ENCODE results near the gene DGKG. TPM values are rescaled to one million over a fixed set of nuclear protein-coding genes. Genes with fewer than 3 reads are reported as not detected.

Gene DGKG
- total RNA-seq, 4 donors from 2014 or later: 0.70 to 13.2 (median 5.9) TPM

- Histone ChIP-seq H3K27ac (no peak overlapping the region), H3K36me3 (no peaks in the 10 kb centered on the region), H3K4me1 (no peaks in the 10 kb centered on the region), H3K4me3 (no peak overlapping the region), H3K9me3 (no peaks in the 10 kb centered on the region), H3K27me3 (no peaks in the 10 kb centered on the region)
- TF ChIP-seq CTCF (IDR thresholded peaks at IDR 0.05): no peak
- TF ChIP-seq POLR2A (IDR thresholded peaks at IDR 0.05): no peak
- no peak for DNase-seq
Measured at GRCh38 chr3:186283096-186283495, 78.9 kb downstream of the DGKG start.

GRCh38 chr3:186281176-186281575, 80.9 kb downstream of the DGKG start:
- H3K27ac ChIP-seq: no peak overlapping the region
- no peak overlapping the region for H3K4me3 ChIP-seq
- no peaks in the 10 kb centered on the region for H3K36me3 ChIP-seq
- no peaks in the 10 kb centered on the region for H3K9me3 ChIP-seq
- no peaks in the 10 kb centered on the region for H3K4me1 ChIP-seq
- H3K27me3 ChIP-seq: no peaks in the 10 kb centered on the region
- DNase-seq: no peak
- TF ChIP-seq CTCF (IDR thresholded peaks at IDR 0.05) (no peak), POLR2A (IDR thresholded peaks at IDR 0.05) (no peak)

- TF ChIP-seq POLR2A (IDR thresholded peaks at IDR 0.05): no peak
- TF ChIP-seq CTCF (IDR thresholded peaks at IDR 0.05): no peak
- Histone ChIP-seq H3K36me3 (no peaks in the 10 kb centered on the region), H3K27ac (no peak overlapping the region), H3K9me3 (no peaks in the 10 kb centered on the region), H3K4me1 (no peaks in the 10 kb centered on the region), H3K27me3 (no peaks in the 10 kb centered on the region), H3K4me3 (no peak overlapping the region)
- DNase-seq: no peak
Measured at GRCh38 chr3:186280737-186281136, 81.3 kb downstream of the DGKG start.

- Histone ChIP-seq H3K27me3 (no peaks in the 10 kb centered on the region), H3K4me3 (no peak overlapping the region), H3K27ac (no peak overlapping the region), H3K36me3 (no peaks in the 10 kb centered on the region), H3K4me1 (no peaks in the 10 kb centered on the region), H3K9me3 (no peaks in the 10 kb centered on the region)
- no peak for DNase-seq
- TF ChIP-seq POLR2A (IDR thresholded peaks at IDR 0.05) (no peak), CTCF (IDR thresholded peaks at IDR 0.05) (peak in 4 of 6 experiments; percentile 12 to 52 (median 45))
Measured at GRCh38 chr3:186277268-186277909, 84.6 kb downstream of the DGKG start.

GRCh38 chr3:186275436-186275835, 86.6 kb downstream of the DGKG start:
- no peak overlapping the region for H3K27ac ChIP-seq
- H3K9me3 ChIP-seq: no peaks in the 10 kb centered on the region
- H3K4me3 ChIP-seq: no peak overlapping the region
- H3K36me3 ChIP-seq: no peaks in the 10 kb centered on the region
- H3K27me3 ChIP-seq: no peaks in the 10 kb centered on the region
- no peak for DNase-seq
- H3K4me1 ChIP-seq: no peaks in the 10 kb centered on the region
- TF ChIP-seq CTCF (IDR thresholded peaks at IDR 0.05) (no peak), POLR2A (IDR thresholded peaks at IDR 0.05) (no peak)

GRCh38 chr3:186273586-186273985, 88.4 kb downstream of the DGKG start:
- DNase-seq: no peak
- H3K27ac ChIP-seq: no peak overlapping the region

More at GRCh38 chr3:186273586-186273985, 88.4 kb downstream of the DGKG start:
- Histone ChIP-seq H3K36me3 (no peaks in the 10 kb centered on the region), H3K4me1 (no peaks in the 10 kb centered on the region), H3K27me3 (no peaks in the 10 kb centered on the region), H3K9me3 (no peaks in the 10 kb centered on the region), H3K4me3 (no peak overlapping the region)
- TF ChIP-seq CTCF (IDR thresholded peaks at IDR 0.05): no peak
- TF ChIP-seq POLR2A (IDR thresholded peaks at IDR 0.05): no peak

All from Peyer's patch (tissue), 4 donors.